ENCODE measurements around the gene NAIF1. TPM values are rescaled to one million over a fixed set of nuclear protein-coding genes. Genes with fewer than 3 reads are reported as not detected.
A peak's percentile ranks its signal among the peaks of the same experiment; 100 is the strongest.

NAIF1 gene
- total RNA-seq, 2 experiments from 2014 or later, result 8.6 to 14.9 TPM

GRCh38 chr9:128077847-128078503 is 10.9 kb upstream of the NAIF1 start:
- Histone ChIP-seq H4K20me1 (ENCODE audit: insufficient read depth, low read length) (no peaks in the 10 kb centered on the region), H3K4me3 (ENCODE audit: low read depth, low read length, poor library complexity, severe bottlenecking) (no peak overlapping the region), H3K36me3 (ENCODE audit: insufficient read depth, low read length) (peaks cover 58% of the 10 kb centered on the region), H3K4me1 (ENCODE audit: insufficient read depth, low read length, poor library complexity, severe bottlenecking) (peaks cover 31% of the 10 kb centered on the region), H3K4me2 (ENCODE audit: low read length) (no peak overlapping the region), H3K9me2 (ENCODE audit: insufficient read depth, low read length) (no peaks in the 10 kb centered on the region), H3K9me3 (ENCODE audit: low read length) (no peaks in the 10 kb centered on the region), H2AFZ (ENCODE audit: low read length) (no peak overlapping the region), H3K27ac (ENCODE audit: low read depth, low read length, poor library complexity, severe bottlenecking) (no peak overlapping the region), H3K79me2 (ENCODE audit: insufficient read depth, low read depth, low read length) (peaks cover 83% of the 10 kb centered on the region)
- intact Hi-C loops (cut with micrococcal nuclease; ENCODE audit: unreplicated experiment), result no loop called here
- no peak for DNase-seq (ENCODE audit: low spot score)
- no TSS peak for BruUV-seq (replicated peaks)
- ChIA-PET CTCF (ENCODE audit: unreplicated experiment) (no interaction called here), POLR2A (interaction anchor here (1.4 kb wide), 1 partner anchor 9 kb away, joined by 4 read pairs; no protein-coding TSS in a partner anchor)
- no peak for TF ChIP-seq CTCF (conservative IDR thresholded peaks at IDR 0.05; ENCODE audit: low read length)
- no peak for TF ChIP-seq EZH2phosphoT487 (IDR thresholded peaks at IDR 0.05; ENCODE audit: borderline replicate concordance, low read depth, low read length)

GRCh38 chr9:128073253-128073886 is 6.2 kb upstream of the NAIF1 start:
- Histone ChIP-seq H3K27ac (ENCODE audit: low read depth, low read length, poor library complexity, severe bottlenecking) (peak overlapping the region; percentile 97), H3K79me2 (ENCODE audit: insufficient read depth, low read depth, low read length) (peaks cover 96% of the 10 kb centered on the region), H3K9me3 (ENCODE audit: low read length) (no peaks in the 10 kb centered on the region), H3K4me3 (ENCODE audit: low read depth, low read length, poor library complexity, severe bottlenecking) (peak overlapping the region; percentile 61), H3K4me1 (ENCODE audit: insufficient read depth, low read length, poor library complexity, severe bottlenecking) (peaks cover 46% of the 10 kb centered on the region), H2AFZ (ENCODE audit: low read length) (no peak overlapping the region; the same call in 1 of the 2 replicates), H3K9me2 (ENCODE audit: insufficient read depth, low read length) (no peaks in the 10 kb centered on the region), H3K36me3 (ENCODE audit: insufficient read depth, low read length) (peaks cover 43% of the 10 kb centered on the region), H4K20me1 (ENCODE audit: insufficient read depth, low read length) (no peaks in the 10 kb centered on the region), H3K4me2 (ENCODE audit: low read length) (peak overlapping the region; percentile 85)
- no TSS peak for BruUV-seq (replicated peaks)
- CTCF ChIA-PET (ENCODE audit: unreplicated experiment), result no interaction called here
- no peak for DNase-seq (ENCODE audit: low spot score)
- intact Hi-C loops (cut with micrococcal nuclease; ENCODE audit: unreplicated experiment), result no loop called here
- TF ChIP-seq EZH2phosphoT487 (IDR thresholded peaks at IDR 0.05; ENCODE audit: borderline replicate concordance, low read depth, low read length), result no peak
- TF ChIP-seq CTCF (conservative IDR thresholded peaks at IDR 0.05; ENCODE audit: low read length), result no peak
- POLR2A ChIA-PET, result interaction anchor here (0.7 kb wide), 2 partner anchors 47 to 101 kb away, joined by 3 to 4 read pairs; no protein-coding TSS in a partner anchor
